SK-N-MC (cell line): ENCODE results near the gene EIF2B1.
"Not testable (repeated sequence)": the region's sequence is repeated elsewhere in the genome, so short reads cannot be mapped to it uniquely, and the experiment has no call there.

Source experiments
- DNase-seq: peaks from one replicate; pipeline ENCODE4 v3.0.0-alpha.2; 2011; ENCODE audit warnings: low read depth, low spot score
- H3K27ac ChIP-seq: fragments of 200-600 bp; sonication (generic); 2 replicates; pipeline ENCODE4 v1.5.1; 2016; ENCODE audit warnings: mixed run types
- H3K36me3 ChIP-seq: fragments of 200-600 bp; sonication (generic); 2 replicates; pipeline ENCODE4 v1.6.1; 2017; ENCODE audit warnings: antibody characterized with exemption, low read length, mixed read lengths; ENCODE audit not compliant: insufficient read depth
- H3K4me3 ChIP-seq: fragments of 200-600 bp; sonication (generic); 2 replicates; pipeline ENCODE4 v1.5.1; 2016
- H3K9ac ChIP-seq: fragments of 200-600 bp; sonication (generic); 2 replicates; pipeline ENCODE4 v1.8.0; 2017; ENCODE audit warnings: mixed run types, mixed read lengths; ENCODE audit not compliant: insufficient read length
- H3K9me3 ChIP-seq: fragments of 200-600 bp; sonication (generic); 2 replicates; pipeline ENCODE4 v1.6.1; 2017; ENCODE audit warnings: low read depth, mild to moderate bottlenecking, antibody characterized with exemption, low read length, moderate library complexity, mixed read lengths
- EZH2 ChIP-seq: fragments of 200-600 bp; sonication (generic); IDR thresholded peaks from one replicate; pipeline ENCODE4 v1.6.1; 2017; ENCODE audit warnings: antibody characterized with exemption
- FOXP2 ChIP-seq: optimal IDR thresholded peaks from 2 replicates; pipeline ENCODE3; 2011; ENCODE audit warnings: mild to moderate bottlenecking, moderate library complexity; ENCODE audit not compliant: insufficient read depth; ENCODE audit errors: extremely low read length, control extremely low read depth
- POLR2AphosphoS5 ChIP-seq: IDR thresholded peaks from 2 replicates; pipeline ENCODE4 v1.6.1; 2012; ENCODE audit warnings: mild to moderate bottlenecking, low read depth, low read length, borderline replicate concordance

Gene EIF2B1

GRCh38 chr12:123621619-123622530 lies 11.6 kb downstream of the EIF2B1 start:
- Histone ChIP-seq H3K27ac (peak overlapping the region; percentile 62; the same call in 1 of the 2 replicates), H3K9me3 (no peaks in the 10 kb centered on the region), H3K36me3 (peaks cover 79% of the 10 kb centered on the region), H3K4me3 (no peak overlapping the region), H3K9ac (no peak overlapping the region)
- no peak for TF ChIP-seq FOXP2
- no peak for TF ChIP-seq POLR2AphosphoS5
- TF ChIP-seq EZH2, result no peak
- no peak for DNase-seq

- H3K9me3 ChIP-seq, result no peaks in the 10 kb centered on the region
- H3K36me3 ChIP-seq, result peaks cover 79% of the 10 kb centered on the region
- H3K4me3 ChIP-seq, result no peak overlapping the region
- DNase-seq, result no peak
- H3K9ac ChIP-seq, result no peak overlapping the region
- H3K27ac ChIP-seq, result no peak overlapping the region
- no peak for TF ChIP-seq EZH2
- TF ChIP-seq POLR2AphosphoS5, result no peak; the same call in 1 of the 2 replicates
- no peak for TF ChIP-seq FOXP2
Observed at GRCh38 chr12:123621101-123621500, 12.4 kb downstream of the EIF2B1 start.

DNA sequence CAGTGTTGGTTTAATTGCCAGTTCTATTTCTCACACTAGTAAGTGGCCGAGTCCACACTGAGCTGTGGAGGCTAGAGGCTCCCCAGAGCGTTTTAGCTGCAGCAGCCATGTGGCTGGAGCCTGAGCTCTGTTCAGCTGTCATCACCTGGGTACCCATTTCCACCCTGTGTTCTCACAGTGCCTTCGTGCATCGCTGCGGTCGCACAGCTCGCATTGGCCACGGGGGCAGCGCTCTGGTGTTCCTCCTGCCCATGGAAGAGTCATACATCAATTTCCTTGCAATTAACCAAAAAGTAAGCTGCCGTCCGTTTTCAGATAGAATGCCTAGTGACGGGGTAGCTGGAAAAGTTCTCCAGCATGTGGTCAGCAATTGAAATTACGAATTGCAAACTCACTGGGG lies 15.9 kb downstream of the EIF2B1 start:
- DNase-seq, result no peak
- Histone ChIP-seq H3K4me3 (no peak overlapping the region), H3K27ac (no peak overlapping the region), H3K9me3 (no peaks in the 10 kb centered on the region), H3K36me3 (peaks cover 95% of the 10 kb centered on the region), H3K9ac (no peak overlapping the region)
- TF ChIP-seq POLR2AphosphoS5 (no peak), EZH2 (no peak), FOXP2 (no peak)

GRCh38 chr12:123617144-123617543 lies 16.3 kb downstream of the EIF2B1 start:
- H3K36me3 ChIP-seq, result peaks cover 95% of the 10 kb centered on the region
- TF ChIP-seq POLR2AphosphoS5, result no peak
- no peak for TF ChIP-seq FOXP2
- no peak for TF ChIP-seq EZH2
- no peak for DNase-seq

DNA sequence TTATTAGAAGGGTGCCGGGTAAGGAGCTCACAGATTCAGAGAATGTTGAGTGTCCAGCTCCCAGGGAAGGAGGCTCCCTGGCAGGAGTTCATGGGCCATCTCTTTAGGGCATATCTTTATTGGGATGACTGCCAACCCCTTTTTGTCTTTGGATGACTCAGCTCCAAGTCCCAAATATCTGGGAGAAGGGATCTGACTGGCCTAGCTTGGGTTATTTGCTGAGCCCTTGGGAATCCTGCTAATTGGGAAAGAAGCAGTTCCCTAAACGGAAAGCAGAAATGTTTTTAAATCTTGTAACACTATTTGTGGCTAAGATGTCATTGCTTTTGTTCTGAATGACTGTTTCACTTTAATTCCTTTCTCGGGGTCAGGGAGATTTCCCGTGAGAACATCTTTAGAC lies 19.0 kb downstream of the EIF2B1 start:
- Histone ChIP-seq H3K36me3 (peaks cover 91% of the 10 kb centered on the region), H3K9ac (no peak overlapping the region), H3K27ac (0 out of 2 replicates have a peak overlapping the region, but pooled peaks have one; percentile 5), H3K4me3 (no peak overlapping the region), H3K9me3 (no peaks in the 10 kb centered on the region)
- TF ChIP-seq EZH2 (no peak), POLR2AphosphoS5 (no peak), FOXP2 (no peak)
- DNase-seq, result no peak

More at GRCh38 chr12:123617144-123617543, 16.3 kb downstream of the EIF2B1 start:
- Histone ChIP-seq H3K27ac (no peak overlapping the region), H3K9ac (no peak overlapping the region), H3K9me3 (no peaks in the 10 kb centered on the region), H3K4me3 (no peak overlapping the region)

- DNase-seq, result no peak
- Histone ChIP-seq H3K9ac (no peak overlapping the region), H3K4me3 (no peak overlapping the region), H3K27ac (0 out of 2 replicates have a peak overlapping the region, but pooled peaks have one; percentile 31), H3K9me3 (no peaks in the 10 kb centered on the region), H3K36me3 (peaks cover 91% of the 10 kb centered on the region)
- TF ChIP-seq POLR2AphosphoS5, result no peak
- no peak for TF ChIP-seq EZH2
- no peak for TF ChIP-seq FOXP2
Observed at GRCh38 chr12:123614110-123614509, 19.4 kb downstream of the EIF2B1 start.

GRCh38 chr12:123608182-123608581 lies 25.3 kb downstream of the EIF2B1 start:
- TF ChIP-seq FOXP2, result no peak
- TF ChIP-seq POLR2AphosphoS5, result no peak
- no peak for TF ChIP-seq EZH2
- no peak overlapping the region for H3K9ac ChIP-seq
- DNase-seq, result no peak
- H3K27ac ChIP-seq, result no peak overlapping the region
- no peaks in the 10 kb centered on the region for H3K9me3 ChIP-seq
- peaks cover 90% of the 10 kb centered on the region for H3K36me3 ChIP-seq
- H3K4me3 ChIP-seq, result no peak overlapping the region

DNA sequence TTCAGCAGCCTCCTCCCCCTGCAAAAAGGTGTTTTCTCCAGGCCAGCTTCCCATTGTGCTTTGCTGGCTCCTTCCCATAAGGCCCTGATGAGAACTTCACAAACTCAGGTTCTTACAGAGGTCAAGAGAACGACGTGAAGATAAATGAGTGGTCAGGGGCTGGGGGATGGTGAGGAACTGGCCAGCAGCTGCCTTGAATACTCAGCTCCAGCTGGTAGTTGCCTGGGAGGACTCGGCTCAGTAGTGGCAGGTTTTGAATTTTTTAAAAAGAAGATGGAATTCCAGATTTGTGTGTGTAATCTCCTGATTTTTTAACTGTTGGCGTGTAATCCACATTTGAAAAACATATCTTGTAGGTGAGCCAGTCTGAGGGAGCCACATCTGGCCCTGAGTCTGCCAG lies 25.7 kb downstream of the EIF2B1 start:
- no peak for DNase-seq

DNA sequence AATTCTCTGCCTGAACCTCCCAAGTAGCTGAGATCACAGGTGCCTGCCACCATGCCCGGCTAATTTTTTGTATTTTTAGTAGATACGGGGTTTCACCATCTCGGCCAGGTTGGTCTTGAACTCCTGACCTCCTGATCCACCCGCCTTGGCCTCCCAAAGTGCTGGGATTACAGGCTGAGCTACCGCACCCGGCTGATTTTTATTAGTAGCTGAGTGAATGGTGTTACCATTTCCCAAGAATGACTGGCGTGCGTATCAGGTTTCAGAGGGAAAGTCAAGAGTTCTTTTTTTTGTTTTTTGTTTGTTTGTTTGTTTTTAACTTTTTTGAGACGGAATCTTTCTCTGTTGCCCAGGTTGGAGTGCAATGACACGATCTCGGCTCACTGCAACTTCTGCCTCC lies 30.0 kb downstream of the EIF2B1 start:
- not testable (repeated sequence) for H3K9me3 ChIP-seq, H3K9ac ChIP-seq, DNase-seq, H3K27ac ChIP-seq
- Histone ChIP-seq H3K36me3 (peaks cover 49% of the 10 kb centered on the region), H3K4me3 (peak overlapping the region; percentile 88; the same call in 1 of the 2 replicates)

More for the DNA sequence above, 25.7 kb downstream of the EIF2B1 start:
- Histone ChIP-seq H3K36me3 (peaks cover 86% of the 10 kb centered on the region), H3K9ac (no peak overlapping the region), H3K27ac (no peak overlapping the region), H3K9me3 (no peaks in the 10 kb centered on the region), H3K4me3 (no peak overlapping the region)
- TF ChIP-seq FOXP2 (no peak), EZH2 (no peak), POLR2AphosphoS5 (no peak)
